Stimulated activated naive CD4-positive, alpha-beta T cell (primary cell): ENCODE measurements around the gene DPM3.

ENCODE experiments used
- DNase-seq, 6 experiments: peaks; one replicate each; lab custom pipeline; 2025; lab: John Stamatoyannopoulos, UW

The DPM3 gene

GRCh38 chr1:155093911-155094621, 46.3 kb downstream of the DPM3 start:
- peak in 1 of 6 experiments; percentile 15 for DNase-seq

GRCh38 chr1:155092641-155093040, 47.7 kb downstream of the DPM3 start:
- DNase-seq: no peak

GRCh38 chr1:155092131-155092530, 48.2 kb downstream of the DPM3 start:
- no peak for DNase-seq

DNA sequence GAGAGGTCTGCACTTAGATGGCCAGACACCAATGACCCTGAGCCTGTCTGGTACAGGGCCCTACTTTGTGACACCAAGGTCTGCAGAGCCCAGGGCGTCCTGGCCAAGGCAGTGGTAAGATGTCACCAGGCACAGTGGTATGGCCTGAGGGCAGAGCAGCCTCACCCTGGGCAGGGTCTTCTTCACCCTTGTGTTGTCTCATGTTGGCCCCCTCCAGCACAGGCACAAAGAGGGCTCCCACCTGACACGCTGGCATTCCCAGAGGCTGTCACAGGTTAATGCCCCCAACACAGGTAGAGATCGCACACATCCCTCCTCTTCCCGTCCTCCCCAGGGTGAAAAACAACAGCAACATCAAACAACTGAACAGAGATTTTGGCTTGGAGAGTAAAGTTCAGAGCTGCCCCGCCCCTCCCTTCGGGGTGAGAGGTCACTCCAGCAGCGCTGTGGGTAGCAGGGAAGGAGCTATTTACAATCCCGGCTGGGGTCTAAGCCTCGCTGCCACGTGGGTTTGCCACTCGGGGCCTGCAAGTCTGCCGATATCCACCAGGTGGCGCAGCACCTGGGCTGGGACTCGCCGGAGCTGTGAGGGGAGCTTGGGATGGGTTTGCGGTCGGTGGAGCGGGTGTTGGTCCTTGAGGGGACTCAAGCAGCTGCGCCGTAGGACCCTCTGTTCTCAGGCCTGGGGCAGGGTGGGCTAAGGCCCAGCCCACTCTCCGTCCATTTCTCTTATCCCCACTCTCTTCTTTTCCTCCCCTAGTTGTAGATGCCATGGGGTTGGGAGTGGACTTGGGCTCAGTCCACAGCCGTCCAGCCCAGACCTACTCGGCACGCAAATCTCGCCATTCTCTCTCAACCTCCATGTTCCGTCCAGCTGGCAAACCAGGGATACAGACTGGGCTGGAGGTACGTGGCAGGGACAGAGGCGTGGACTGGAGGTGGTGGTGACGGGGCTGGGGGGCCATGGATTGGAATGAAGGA, 49.0 kb downstream of the DPM3 start:
- DNase-seq: peak; percentile 23 to 86 (median 74)
